HTR-8/SVneo (cell line): ENCODE results near the gene CSRP3.
A peak's percentile ranks its signal among the peaks of the same experiment; 100 is the strongest.

ENCODE experiments used
- DNase-seq: peaks from one replicate; pipeline ENCODE4 v3.0.0; 2011; ENCODE audit warnings: low spot score, mixed read lengths; ENCODE audit not compliant: insufficient read length
- FAIRE-seq: peaks from 2 replicates; lab custom pipeline; 2011; peaks lifted over from hg19 to GRCh38; lab: Jason Lieb, UNC

CSRP3 gene

GRCh38 chr11:19191530-19192169 is 10.1 kb downstream of the CSRP3 start:
- FAIRE-seq, result peak; percentile 23
- no peak for DNase-seq

GRCh38 chr11:19187833-19188258 is 13.9 kb downstream of the CSRP3 start:
- FAIRE-seq (no peak), DNase-seq (no peak)

- DNase-seq (no peak), FAIRE-seq (no peak)
Observed at GRCh38 chr11:19187114-19187832, 14.5 kb downstream of the CSRP3 start.

- FAIRE-seq (no peak), DNase-seq (no peak)
Observed at GRCh38 chr11:19185516-19186052, 16.2 kb downstream of the CSRP3 start.

DNA sequence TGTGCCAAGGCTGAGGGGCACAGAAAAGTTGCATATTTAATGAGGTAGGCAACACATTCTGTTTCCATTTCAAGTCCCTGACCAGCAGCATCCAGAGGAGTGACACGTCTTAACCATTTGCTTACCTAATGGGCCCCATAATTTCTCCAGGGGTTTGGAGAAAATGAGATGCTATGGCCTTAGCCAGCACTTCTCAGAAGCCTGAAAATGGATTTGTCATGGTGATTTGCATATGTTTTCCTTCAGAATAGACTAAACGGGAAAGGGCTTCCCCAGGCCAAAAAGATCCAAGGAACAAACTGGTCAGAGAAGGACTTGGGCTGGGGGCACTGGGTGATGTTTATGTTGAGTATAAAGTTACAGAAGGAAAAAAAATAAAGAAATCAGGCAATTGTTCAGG is 16.7 kb downstream of the CSRP3 start:
- no peak for DNase-seq
- no peak for FAIRE-seq

GRCh38 chr11:19183646-19184045 is 18.1 kb downstream of the CSRP3 start:
- no peak for FAIRE-seq
- DNase-seq, result no peak

- no peak for DNase-seq
- no peak for FAIRE-seq
Observed at GRCh38 chr11:19181531-19182261, 20.1 kb downstream of the CSRP3 start.

DNA sequence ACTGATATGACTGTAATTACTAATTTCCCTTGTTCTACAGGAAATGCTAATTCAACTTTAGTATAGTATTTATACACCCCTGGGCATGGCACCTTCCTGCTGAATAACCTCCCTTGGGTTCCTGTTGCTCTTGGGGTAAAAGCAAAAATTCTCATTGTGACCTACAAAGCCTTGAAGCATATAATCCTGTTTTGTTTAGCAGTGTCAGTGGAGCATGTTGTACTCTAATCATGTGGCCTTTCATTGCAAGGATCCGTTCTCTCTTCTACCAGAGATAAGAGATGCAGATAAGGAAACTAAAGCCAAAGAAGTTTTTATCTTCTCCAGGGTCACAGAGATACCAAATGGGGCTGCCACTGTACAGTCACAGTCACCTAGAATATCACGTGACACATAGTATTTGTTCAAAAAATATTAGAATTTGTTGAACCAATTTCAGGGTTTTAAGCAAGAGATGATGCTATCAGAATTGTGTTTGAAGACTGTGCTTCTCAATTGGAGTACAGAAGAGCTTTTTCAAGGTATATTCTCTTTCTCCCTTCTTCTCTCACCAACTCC is 25.1 kb downstream of the CSRP3 start:
- FAIRE-seq, result no peak
- no peak for DNase-seq

- DNase-seq, result no peak
- FAIRE-seq, result peak; percentile 16
Observed at GRCh38 chr11:19173964-19174638, 27.7 kb downstream of the CSRP3 start.

GRCh38 chr11:19173004-19173689 is 28.6 kb downstream of the CSRP3 start:
- FAIRE-seq (no peak), DNase-seq (no peak)

GRCh38 chr11:19168090-19168489 is 33.7 kb downstream of the CSRP3 start:
- FAIRE-seq (no peak), DNase-seq (no peak)

GRCh38 chr11:19164881-19165280 is 36.9 kb downstream of the CSRP3 start:
- DNase-seq (no peak), FAIRE-seq (no peak)

GRCh38 chr11:19164230-19164855 is 37.4 kb downstream of the CSRP3 start:
- no peak for FAIRE-seq

DNA sequence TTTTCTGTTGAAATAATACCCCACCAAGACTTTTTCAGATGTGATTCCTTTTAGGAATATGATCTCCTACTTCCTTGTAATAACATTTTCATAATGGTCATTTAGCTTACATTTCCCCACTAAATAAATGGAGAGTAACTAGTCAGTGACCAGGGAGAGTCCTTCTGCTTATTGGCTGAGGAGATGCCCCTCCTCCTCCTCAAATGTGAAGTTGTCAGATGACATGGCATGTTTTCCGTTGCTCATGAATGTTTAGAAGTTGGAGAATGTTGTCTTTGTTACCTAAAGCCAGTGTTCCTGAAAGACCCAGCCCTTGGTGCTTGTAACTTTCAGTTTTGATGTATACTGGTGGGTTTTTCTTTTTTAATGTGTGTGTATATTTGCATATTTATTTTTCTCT is 38.2 kb downstream of the CSRP3 start:
- no peak for FAIRE-seq

More at GRCh38 chr11:19164230-19164855, 37.4 kb downstream of the CSRP3 start:
- no peak for DNase-seq

GRCh38 chr11:19162951-19163505 is 38.8 kb downstream of the CSRP3 start:
- DNase-seq (no peak), FAIRE-seq (no peak)

More for the DNA sequence above, 38.2 kb downstream of the CSRP3 start:
- DNase-seq, result no peak

DNA sequence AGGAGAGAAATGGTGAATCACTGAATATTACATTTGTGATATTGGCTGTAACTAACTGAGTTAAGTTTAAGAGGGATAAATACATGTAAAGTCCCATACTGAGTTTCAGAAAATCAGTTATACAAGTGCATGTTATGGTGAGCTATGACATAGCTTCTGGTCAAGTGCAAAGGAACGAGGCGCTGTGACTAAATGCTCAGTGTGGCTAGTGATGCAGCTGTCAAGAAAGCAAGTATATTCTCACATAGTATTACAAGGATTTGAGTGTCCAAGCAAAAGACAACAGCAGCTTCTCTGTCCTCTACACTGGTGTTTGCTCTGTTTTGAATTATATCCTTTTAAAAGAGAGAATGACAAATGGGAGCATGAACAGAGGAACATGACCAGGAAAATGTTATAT is 40.1 kb downstream of the CSRP3 start:
- FAIRE-seq (no peak), DNase-seq (no peak)

DNA sequence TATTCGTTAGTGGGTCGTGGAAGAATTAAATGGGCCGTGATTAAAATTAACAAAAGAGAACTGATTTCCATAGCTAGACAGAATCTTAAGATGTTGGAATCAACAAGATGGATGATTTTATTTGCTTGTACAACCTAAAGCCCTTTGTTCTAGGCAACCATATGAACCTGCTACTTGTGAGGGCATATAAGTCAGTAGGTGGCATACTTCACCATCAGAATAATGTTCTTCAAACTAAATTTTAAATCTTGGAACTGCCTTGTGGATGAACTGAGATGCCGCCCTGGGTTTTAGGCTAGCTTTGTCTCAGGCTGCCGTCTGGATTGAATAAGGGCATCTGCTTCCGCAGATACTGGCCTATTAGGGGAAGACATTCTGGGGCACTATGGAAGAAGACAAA is 40.9 kb downstream of the CSRP3 start:
- FAIRE-seq (no peak), DNase-seq (no peak)

DNA sequence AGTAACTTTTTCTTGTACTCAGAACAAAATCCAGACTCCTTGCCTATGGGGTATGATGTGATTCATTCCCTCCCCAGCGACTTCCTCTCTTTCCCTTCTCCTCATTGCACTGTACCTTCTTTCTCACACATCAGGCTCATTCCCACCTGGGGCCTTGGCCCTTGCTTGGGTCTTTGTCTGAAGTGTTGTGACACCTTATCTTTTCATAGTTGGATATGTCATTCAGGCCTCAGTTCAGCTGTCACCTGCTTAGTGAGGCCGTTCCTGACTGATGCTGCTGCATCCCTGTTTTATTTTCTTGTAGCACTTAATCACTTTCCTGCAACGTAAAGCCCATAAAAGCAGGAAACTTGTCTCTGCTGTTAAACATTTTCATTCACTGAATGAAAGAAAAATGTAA is 44.9 kb downstream of the CSRP3 start:
- FAIRE-seq (no peak), DNase-seq (no peak)

GRCh38 chr11:19145319-19145718 is 56.5 kb downstream of the CSRP3 start:
- DNase-seq (no peak), FAIRE-seq (no peak)
